Neural progenitor cell (in vitro differentiated cells): Measurements from ENCODE around the gene TMSB15B. TPM values are rescaled to one million over a fixed set of nuclear protein-coding genes. Genes with fewer than 3 reads are reported as not detected.
A peak's percentile ranks its signal among the peaks of the same experiment; 100 is the strongest.
"Not testable (repeated sequence)": the region's sequence is repeated elsewhere in the genome, so short reads cannot be mapped to it uniquely, and the experiment has no call there.

Source experiments
- DNase-seq: peaks from one replicate; pipeline ENCODE4 v3.0.0-alpha.2; 2016; ENCODE audit warnings: low spot score
- H2AFZ ChIP-seq: fragments of 200-600 bp; sonication (generic); replicated peaks from 2 replicates; pipeline ENCODE4 v1.6.1; 2016; ENCODE audit warnings: antibody characterized with exemption
- H3F3A ChIP-seq: fragments of 200-600 bp; sonication (generic); 2 replicates; pipeline ENCODE4 v1.6.1; 2016; ENCODE audit warnings: antibody characterized with exemption, low read depth
- H3K27ac ChIP-seq: fragments of 200-600 bp; sonication (generic); 2 replicates; pipeline ENCODE4 v1.5.1; 2016; ENCODE audit warnings: mild to moderate bottlenecking
- H3K27me3 ChIP-seq: fragments of 200-600 bp; sonication (generic); 2 replicates; pipeline ENCODE4 v1.6.1; 2016; ENCODE audit warnings: mild to moderate bottlenecking, moderate library complexity
- H3K36me3 ChIP-seq: fragments of 200-600 bp; sonication (generic); 2 replicates; pipeline ENCODE4 v1.5.1; 2016
- H3K4me1 ChIP-seq: fragments of 200-600 bp; sonication (generic); 2 replicates; pipeline ENCODE4 v1.6.1; 2016; ENCODE audit warnings: mixed run types
- H3K4me2 ChIP-seq: fragments of 200-600 bp; sonication (generic); 2 replicates; pipeline ENCODE4 v1.6.1; 2016
- H3K4me3 ChIP-seq: fragments of 200-600 bp; sonication (generic); 2 replicates; pipeline ENCODE4 v1.5.1; 2016
- H3K79me2 ChIP-seq: fragments of 200-600 bp; sonication (generic); 2 replicates; pipeline ENCODE4 v1.6.1; 2016; ENCODE audit warnings: low read depth
- H3K9ac ChIP-seq: fragments of 200-600 bp; sonication (generic); 2 replicates; pipeline ENCODE4 v1.6.1; 2016
- H3K9me3 ChIP-seq: fragments of 200-600 bp; sonication (generic); 2 replicates; pipeline ENCODE4 v1.5.1; 2016; ENCODE audit warnings: low read depth
- H4K20me1 ChIP-seq: fragments of 200-600 bp; sonication (generic); 2 replicates; pipeline ENCODE4 v1.6.1; 2016; ENCODE audit warnings: low read depth
- H3K27ac Mint-ChIP-seq: 3 replicates; pipeline ENCODE4 v1.8.0; 2021; ENCODE audit warnings: mixed read lengths
- H3K27me3 Mint-ChIP-seq: 2 replicates; pipeline ENCODE4 v1.8.0; 2022; ENCODE audit warnings: low read depth, mild to moderate bottlenecking, inconsistent platforms, moderate library complexity, mixed read lengths; ENCODE audit not compliant: insufficient read depth
- H3K36me3 Mint-ChIP-seq: 3 replicates; pipeline ENCODE4 v1.8.0; 2021; ENCODE audit warnings: mixed read lengths
- H3K4me1 Mint-ChIP-seq: 3 replicates; pipeline ENCODE4 v1.8.0; 2021; ENCODE audit warnings: mixed read lengths
- H3K4me3 Mint-ChIP-seq: 3 replicates; pipeline ENCODE4 v1.8.0; 2021; ENCODE audit warnings: mild to moderate bottlenecking, moderate library complexity, mixed read lengths
- H3K9me3 Mint-ChIP-seq: 3 replicates; pipeline ENCODE4 v1.8.0; 2020; ENCODE audit warnings: mixed read lengths
- CTCF ChIP-seq: fragments of 200-600 bp; sonication (generic); IDR thresholded peaks from 2 replicates; pipeline ENCODE4 v1.5.1; 2017; ENCODE audit warnings: antibody characterized with exemption, mild to moderate bottlenecking
- EZH2 ChIP-seq: fragments of 200-600 bp; sonication (generic); IDR thresholded peaks from 2 replicates; pipeline ENCODE4 v1.6.1; 2017; ENCODE audit warnings: antibody characterized with exemption, mild to moderate bottlenecking, moderate library complexity
- EZH2phosphoT487 ChIP-seq: fragments of 200-600 bp; sonication (generic); IDR thresholded peaks from 2 replicates; pipeline ENCODE4 v1.6.1; 2017; ENCODE audit warnings: antibody characterized with exemption
- total RNA-seq: library from RNA; depleted of rRNA; stranded (reverse); fragments of >200 nt; gene quantifications from 2 replicates; pipeline ENCODE4 v1.2.3, GENCODE V29; 2015; ENCODE audit warnings: low replicate concordance

The TMSB15B gene
- total RNA-seq: 30.2 and 47.4 TPM in 2 replicates

DNA sequence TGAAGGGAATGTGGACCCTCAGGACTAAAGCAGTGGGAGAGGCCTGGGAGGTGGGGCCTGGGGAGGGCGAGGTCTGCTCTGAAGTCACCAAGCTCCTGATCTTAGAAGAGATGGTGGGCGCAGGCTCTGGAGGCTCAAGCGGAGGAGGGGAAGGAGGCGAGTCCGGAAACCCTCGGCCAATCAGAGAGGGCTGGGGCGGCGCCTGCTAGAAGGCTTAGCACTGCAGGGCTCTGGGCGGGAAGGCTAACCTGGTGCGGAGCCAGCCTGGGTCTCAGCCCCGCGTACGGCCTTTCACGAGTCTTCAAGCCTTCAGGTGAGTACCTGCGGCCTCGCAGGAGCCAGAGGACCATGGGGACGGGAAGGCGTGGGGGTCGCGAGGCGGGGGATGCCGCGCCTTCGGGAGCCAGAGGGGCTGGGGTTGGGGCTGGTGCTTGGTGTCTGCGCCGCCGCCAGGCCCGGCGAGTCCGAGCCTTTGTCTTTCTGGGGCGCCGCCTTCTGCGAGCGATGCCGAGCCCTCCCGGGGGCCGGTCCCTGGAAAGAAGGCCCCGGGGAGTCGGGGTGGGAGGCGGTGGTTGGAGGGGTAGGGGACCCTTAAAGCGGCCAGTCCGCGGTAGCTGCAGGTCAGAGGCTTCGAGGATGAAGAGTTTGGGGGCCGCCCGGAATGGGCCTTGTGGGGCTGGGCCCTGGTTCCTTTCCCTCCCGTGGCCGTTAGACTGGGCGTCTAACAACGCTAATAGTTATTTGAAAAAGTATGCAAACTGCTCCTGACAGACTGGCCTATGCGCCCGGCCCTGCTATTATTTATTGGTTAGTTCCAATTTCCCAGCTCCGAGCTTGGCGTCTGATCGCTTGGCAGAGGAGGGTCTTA lies at the start of gene TMSB15B:
Gene TMSB15B, plus strand, starts transcription at position 217 of the 868 bp plus-strand sequence.
- H3K36me3 Mint-ChIP-seq, H3K27me3 Mint-ChIP-seq, H3K27me3 ChIP-seq, H3K4me1 ChIP-seq, H3K9me3 Mint-ChIP-seq, H3K4me3 Mint-ChIP-seq, H3K4me3 ChIP-seq, H3K9ac ChIP-seq, H3K79me2 ChIP-seq, H2AFZ ChIP-seq, H3K4me2 ChIP-seq, H3K4me1 Mint-ChIP-seq, H3F3A ChIP-seq, DNase-seq, H3K27ac ChIP-seq, H3K36me3 ChIP-seq, H3K9me3 ChIP-seq, H4K20me1 ChIP-seq, H3K27ac Mint-ChIP-seq: not testable (repeated sequence)

DNA sequence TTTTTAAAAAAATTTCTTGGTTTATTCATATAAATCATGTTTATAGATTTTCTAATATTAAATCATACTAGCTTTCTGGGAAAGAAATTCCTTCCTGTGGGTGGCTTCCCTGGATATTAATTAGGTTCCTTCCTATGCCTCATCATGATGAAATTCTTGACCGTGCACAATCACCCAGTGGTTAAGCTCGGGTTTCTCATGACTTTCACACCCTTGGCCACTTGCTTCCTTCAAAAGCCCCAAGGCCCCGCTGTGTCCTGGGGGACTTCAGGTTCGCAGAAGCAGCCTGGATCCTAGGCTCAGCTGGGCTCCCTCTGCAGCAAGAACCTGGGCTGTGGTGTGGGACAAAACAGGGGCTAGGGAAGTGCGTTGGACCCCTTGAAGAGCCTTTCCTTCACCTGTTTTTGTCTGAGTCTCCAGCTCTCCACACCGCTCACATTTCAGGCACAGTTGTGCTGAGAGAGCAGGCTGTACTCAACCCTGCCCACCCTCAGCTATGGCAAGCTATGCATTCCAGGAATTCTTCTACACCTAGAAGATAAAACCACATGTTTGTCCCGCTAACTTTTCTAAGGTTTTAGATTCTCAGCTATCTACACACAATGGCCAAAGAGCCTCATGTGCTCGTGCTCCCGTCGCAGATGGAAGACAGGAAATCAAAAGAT lies 48.9 kb upstream of the TMSB15B start:
- H3K4me1 ChIP-seq: no peaks in the 10 kb centered on the region
- H3K27ac Mint-ChIP-seq: no peak overlapping the region
- no peaks in the 10 kb centered on the region for H4K20me1 ChIP-seq
- TF ChIP-seq EZH2phosphoT487: no peak
- TF ChIP-seq EZH2: no peak
- no peak for TF ChIP-seq CTCF
- H3K9me3 Mint-ChIP-seq: peaks cover 31% of the 10 kb centered on the region
- no peak overlapping the region for H3K4me2 ChIP-seq
- no peak overlapping the region for H3K9ac ChIP-seq
- no peaks in the 10 kb centered on the region for H3K36me3 ChIP-seq
- peaks cover under 1% of the 10 kb centered on the region for H3F3A ChIP-seq
- peaks cover 2% of the 10 kb centered on the region for H3K27me3 Mint-ChIP-seq
- no peaks in the 10 kb centered on the region for H3K27me3 ChIP-seq
- H3K4me3 ChIP-seq: no peak overlapping the region
- H3K4me3 Mint-ChIP-seq: no peak overlapping the region
- DNase-seq: no peak
- H3K9me3 ChIP-seq: no peaks in the 10 kb centered on the region
- no peak overlapping the region for H2AFZ ChIP-seq
- H3K36me3 Mint-ChIP-seq: peaks cover 43% of the 10 kb centered on the region
- no peaks in the 10 kb centered on the region for H3K79me2 ChIP-seq
- H3K27ac ChIP-seq: no peak overlapping the region
- peaks cover 5% of the 10 kb centered on the region for H3K4me1 Mint-ChIP-seq

DNA sequence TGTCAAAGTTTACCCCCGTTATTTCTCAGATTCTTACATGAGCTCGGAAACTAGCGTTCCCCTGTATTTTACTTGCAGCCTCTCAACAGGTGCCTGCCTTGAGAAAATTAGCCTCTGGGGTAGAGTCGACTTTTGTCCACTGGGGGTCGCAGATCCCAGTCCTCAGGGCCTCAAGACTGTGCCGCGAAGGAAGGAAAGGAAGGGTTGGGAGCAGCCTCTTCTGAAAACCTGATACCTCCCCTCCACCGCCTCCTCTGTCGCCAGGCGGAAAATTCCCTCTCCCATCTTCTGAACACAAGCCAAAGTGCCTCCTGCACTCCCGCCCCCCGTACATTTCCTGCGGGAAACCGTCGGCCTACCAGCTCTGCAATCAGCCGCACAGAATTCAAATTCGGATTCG lies 44.4 kb upstream of the TMSB15B start:
- H3K36me3 ChIP-seq: no peaks in the 10 kb centered on the region
- no peaks in the 10 kb centered on the region for H3K27me3 ChIP-seq
- Mint-ChIP-seq H3K4me1 (peaks cover 21% of the 10 kb centered on the region), H3K4me3 (peak overlapping the region; percentile 94), H3K36me3 (peaks cover 21% of the 10 kb centered on the region), H3K27me3 (peaks cover 3% of the 10 kb centered on the region), H3K27ac (peak overlapping the region; percentile 94), H3K9me3 (peaks cover 16% of the 10 kb centered on the region)
- no peaks in the 10 kb centered on the region for H3K9me3 ChIP-seq
- TF ChIP-seq EZH2phosphoT487 (no peak), EZH2 (no peak), CTCF (peak; percentile 64)
- H3F3A ChIP-seq: peaks cover 12% of the 10 kb centered on the region
- no peaks in the 10 kb centered on the region for H3K79me2 ChIP-seq
- DNase-seq: peak; percentile 85
- H4K20me1 ChIP-seq: no peaks in the 10 kb centered on the region
- no peak overlapping the region for H3K27ac ChIP-seq
- peak overlapping the region; percentile 63 for H3K4me3 ChIP-seq
- H3K9ac ChIP-seq: no peak overlapping the region
- no peaks in the 10 kb centered on the region for H3K4me1 ChIP-seq
- peak overlapping the region; percentile 84 for H3K4me2 ChIP-seq
- peak overlapping the region; percentile 74 for H2AFZ ChIP-seq
